Sigmoid colon (tissue), 7 donors: ENCODE results near the gene CLBA1. TPM values are rescaled to one million over a fixed set of nuclear protein-coding genes. Genes with fewer than 3 reads are reported as not detected.
A peak's percentile ranks its signal among the peaks of the same experiment; 100 is the strongest.

Experiments used
- DNase-seq: peaks from one replicate; pipeline ENCODE4 v3.0.0-alpha.2; 2019
- H3K27ac ChIP-seq, 4 donors: fragments of 200-600 bp; sonication (generic); one replicate each; pipeline ENCODE4 v1.5.1; 2016 to 2019; ENCODE audit warnings: mild to moderate bottlenecking in 1 of 4
- H3K27me3 ChIP-seq, 3 donors: fragments of 200-600 bp; sonication (generic); one replicate each; pipeline ENCODE4 v1.5.1; 2019; ENCODE audit warnings: mild to moderate bottlenecking in 1 of 3
- H3K36me3 ChIP-seq, 4 donors: fragments of 200-600 bp; sonication (generic); one replicate each; pipeline ENCODE4 v1.5.1; 2016 to 2019
- H3K4me1 ChIP-seq, 4 donors: fragments of 200-600 bp; sonication (generic); one replicate each; pipeline ENCODE4 v1.5.1; 2017 to 2019
- H3K4me3 ChIP-seq, 4 donors: fragments of 200-600 bp; sonication (generic); one replicate each; pipeline ENCODE4 v1.5.1; 2017 to 2019; ENCODE audit warnings: mild to moderate bottlenecking in 2 of 4, moderate library complexity in 1 of 4
- H3K9me3 ChIP-seq, 4 donors: fragments of 200-600 bp in 3 of 4; sonication (generic) in 3 of 4; one replicate each; pipeline versions ENCODE4 v1.5.1 to v1.6.1; 2013 to 2019
- EP300 ChIP-seq, 4 donors: sonication (generic); formaldehyde crosslinking; IDR thresholded peaks; one replicate each; pipeline ENCODE4 v1.6.1; 2017; ENCODE audit warnings: antibody characterized with exemption in 4 of 4
- POLR2A ChIP-seq, 2 donors: fragments of 450-650 bp; IDR thresholded peaks; one replicate each; pipeline ENCODE4 v1.6.1; 2016; ENCODE audit warnings: antibody characterized with exemption in 2 of 2, mild to moderate bottlenecking in 2 of 2, moderate library complexity in 2 of 2
- POLR2AphosphoS5 ChIP-seq, 4 donors: sonication (generic); formaldehyde crosslinking; IDR thresholded peaks; one replicate each; pipeline ENCODE4 v1.6.1; 2017; ENCODE audit warnings: antibody characterized with exemption in 4 of 4
- WGBS, 2 donors: extraction: QIAGEN DNeasy Blood & Tissue Kit; methylation state at CpG; one replicate each; pipeline ENCODE4 v1.1.7; 2013; 5-methylcytosine and 5-hydroxymethylcytosine counted together
- intact Hi-C: fragments of 100-400 bp; cut with DNase I; formaldehyde crosslinking; loops from one replicate; pipeline ENCODE4 v1.15.1; 2023
- polyA plus RNA-seq, 3 donors: library from polyadenylated mRNA; stranded (reverse); fragments of 200-250 nt; gene quantifications; one replicate each; pipeline ENCODE4 v1.2.3, GENCODE V29; 2013
- total RNA-seq, 4 donors: library from RNA; depleted of rRNA; stranded (reverse); fragments of >200 nt; gene quantifications; one replicate each; pipeline ENCODE4 v1.1.0, GENCODE V29; 2016
- TF ChIP-seq, protein P1 (sequence below), 4 experiments: fragments of 450-650 bp in 3 of 4; fragments of 200-600 bp in 1 of 4; IDR thresholded peaks; one replicate each; pipeline ENCODE4 v1.5.1; 2016 to 2019; ENCODE audit warnings: antibody characterized with exemption in 4 of 4, mild to moderate bottlenecking in 3 of 4, moderate library complexity in 2 of 4
- donor health status: healthy with polysubstance abuse.
- donor health status: Bipolar disorder and iron deficiency.
- donor health status: healthy.

Gene CLBA1
- total and polyA plus RNA-seq, 7 donors: 2.8 to 8.4 (median 3.3) TPM

DNA sequence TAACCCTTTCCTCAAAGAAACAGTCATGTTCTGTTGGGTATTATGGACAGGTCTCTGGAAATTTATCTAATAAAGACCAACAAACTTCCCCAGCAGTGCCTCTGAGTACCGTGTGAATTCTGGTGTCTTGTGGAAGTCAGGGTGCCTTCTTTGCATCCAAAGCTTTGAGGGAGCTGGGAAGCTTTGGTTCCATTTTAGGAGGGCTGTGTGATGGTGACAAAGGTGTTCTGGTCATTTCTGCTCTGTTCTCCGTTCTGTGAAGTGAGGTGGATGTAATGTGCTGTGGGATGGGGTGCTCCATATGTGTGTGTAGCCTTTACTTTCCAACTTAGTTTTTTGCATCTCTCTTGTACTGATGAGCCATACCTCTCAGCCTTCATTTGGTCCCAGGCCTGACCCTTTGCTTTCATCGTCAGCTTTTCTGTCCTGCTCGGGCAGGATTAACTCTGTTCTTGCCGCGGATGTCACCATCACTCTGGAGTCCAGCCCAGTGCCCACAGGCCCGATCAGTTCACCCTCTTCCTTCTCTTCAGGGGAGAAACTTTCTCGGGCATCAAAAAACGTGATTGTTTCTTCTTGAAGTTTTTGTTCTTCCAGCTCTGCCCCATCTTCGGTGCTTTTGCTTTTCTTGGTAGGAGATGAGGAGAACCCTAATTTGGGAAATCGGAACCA is 47.8 kb upstream of the CLBA1 start:
- Histone ChIP-seq H3K4me1 (peaks cover 0 to 11% (median 10%) of the 10 kb centered on the region in 4 donors), H3K27me3 (no peaks in the 10 kb centered on the region), H3K4me3 (no peak overlapping the region), H3K27ac (no peak overlapping the region), H3K36me3 (peaks cover 0 to 44% (median 20%) of the 10 kb centered on the region in 4 donors), H3K9me3 (no peaks in the 10 kb centered on the region)
- 70 to 84% methylated on average over 11 of the region's 11 CpGs for WGBS, 2 donors
- TF ChIP-seq POLR2AphosphoS5 (IDR thresholded peaks at IDR 0.05) (no peak), EP300 (IDR thresholded peaks at IDR 0.05) (no peak), POLR2A (IDR thresholded peaks at IDR 0.05) (no peak)
- TF ChIP-seq, protein P1, sequence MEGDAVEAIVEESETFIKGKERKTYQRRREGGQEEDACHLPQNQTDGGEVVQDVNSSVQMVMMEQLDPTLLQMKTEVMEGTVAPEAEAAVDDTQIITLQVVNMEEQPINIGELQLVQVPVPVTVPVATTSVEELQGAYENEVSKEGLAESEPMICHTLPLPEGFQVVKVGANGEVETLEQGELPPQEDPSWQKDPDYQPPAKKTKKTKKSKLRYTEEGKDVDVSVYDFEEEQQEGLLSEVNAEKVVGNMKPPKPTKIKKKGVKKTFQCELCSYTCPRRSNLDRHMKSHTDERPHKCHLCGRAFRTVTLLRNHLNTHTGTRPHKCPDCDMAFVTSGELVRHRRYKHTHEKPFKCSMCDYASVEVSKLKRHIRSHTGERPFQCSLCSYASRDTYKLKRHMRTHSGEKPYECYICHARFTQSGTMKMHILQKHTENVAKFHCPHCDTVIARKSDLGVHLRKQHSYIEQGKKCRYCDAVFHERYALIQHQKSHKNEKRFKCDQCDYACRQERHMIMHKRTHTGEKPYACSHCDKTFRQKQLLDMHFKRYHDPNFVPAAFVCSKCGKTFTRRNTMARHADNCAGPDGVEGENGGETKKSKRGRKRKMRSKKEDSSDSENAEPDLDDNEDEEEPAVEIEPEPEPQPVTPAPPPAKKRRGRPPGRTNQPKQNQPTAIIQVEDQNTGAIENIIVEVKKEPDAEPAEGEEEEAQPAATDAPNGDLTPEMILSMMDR (IDR thresholded peaks at IDR 0.05): no peak
- DNase-seq: no peak
- intact Hi-C loops: no loop called here

DNA sequence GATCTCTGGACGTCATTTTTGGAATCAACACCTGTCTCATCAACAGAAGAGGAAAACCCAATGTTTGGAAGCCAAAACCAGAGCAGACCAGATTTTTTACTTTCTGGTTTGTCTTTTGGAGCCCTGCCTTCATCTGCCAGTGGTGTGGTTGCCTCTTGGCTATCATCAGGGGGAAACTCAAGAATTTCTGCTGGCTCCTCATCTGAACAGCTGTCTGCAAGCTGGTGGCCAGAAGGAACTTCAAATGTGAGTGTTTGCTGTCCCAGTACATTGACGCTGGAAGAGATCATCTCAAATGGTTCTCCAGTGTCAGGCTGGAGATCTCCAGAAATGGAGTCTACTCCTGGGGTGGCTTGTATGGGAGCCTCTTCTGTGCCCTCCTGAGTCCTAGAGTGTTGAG is 47.2 kb upstream of the CLBA1 start:
- Histone ChIP-seq H3K9me3 (no peaks in the 10 kb centered on the region), H3K27me3 (no peaks in the 10 kb centered on the region), H3K27ac (no peak overlapping the region), H3K4me3 (no peak overlapping the region), H3K4me1 (peaks cover 0 to 8% (median 6%) of the 10 kb centered on the region in 4 donors), H3K36me3 (peaks cover 0 to 50% (median 22%) of the 10 kb centered on the region in 4 donors)
- intact Hi-C loops: no loop called here
- no peak for TF ChIP-seq EP300 (IDR thresholded peaks at IDR 0.05)
- TF ChIP-seq, protein P1 (IDR thresholded peaks at IDR 0.05): no peak
- no peak for TF ChIP-seq POLR2A (IDR thresholded peaks at IDR 0.05)
- no peak for TF ChIP-seq POLR2AphosphoS5 (IDR thresholded peaks at IDR 0.05)
- WGBS, 2 donors: 56 to 78% methylated on average over 2 of the region's 2 CpGs
- DNase-seq: no peak

DNA sequence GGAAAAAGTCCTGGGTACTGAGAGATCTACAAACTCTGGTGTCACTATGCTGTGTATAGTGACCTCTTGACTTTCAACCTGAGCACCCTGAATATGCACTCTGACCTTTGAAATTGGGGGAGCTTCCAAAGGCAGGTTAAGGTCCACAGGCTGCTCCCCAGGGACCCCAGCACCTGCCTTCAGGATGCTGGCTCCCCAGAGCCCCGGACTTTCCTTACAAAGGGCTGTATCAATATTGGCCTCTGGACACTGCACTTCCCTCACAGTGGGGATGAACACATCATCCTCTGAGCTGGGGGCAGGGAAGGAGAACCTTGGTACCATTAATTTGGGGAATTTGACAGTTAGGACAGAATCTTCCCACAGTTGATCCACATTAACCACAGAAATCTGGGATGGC is 46.6 kb upstream of the CLBA1 start:
- Histone ChIP-seq H3K4me1 (peaks cover 0 to 5% (median 5%) of the 10 kb centered on the region in 4 donors), H3K27me3 (no peaks in the 10 kb centered on the region), H3K36me3 (peaks cover 0 to 55% (median 22%) of the 10 kb centered on the region in 4 donors), H3K27ac (no peak overlapping the region), H3K4me3 (no peak overlapping the region), H3K9me3 (no peaks in the 10 kb centered on the region)
- intact Hi-C loops: no loop called here
- no peak for DNase-seq
- 76 to 91% methylated on average over 1 of the region's 1 CpG for WGBS, 2 donors
- TF ChIP-seq POLR2AphosphoS5 (IDR thresholded peaks at IDR 0.05): no peak
- no peak for TF ChIP-seq EP300 (IDR thresholded peaks at IDR 0.05)

DNA sequence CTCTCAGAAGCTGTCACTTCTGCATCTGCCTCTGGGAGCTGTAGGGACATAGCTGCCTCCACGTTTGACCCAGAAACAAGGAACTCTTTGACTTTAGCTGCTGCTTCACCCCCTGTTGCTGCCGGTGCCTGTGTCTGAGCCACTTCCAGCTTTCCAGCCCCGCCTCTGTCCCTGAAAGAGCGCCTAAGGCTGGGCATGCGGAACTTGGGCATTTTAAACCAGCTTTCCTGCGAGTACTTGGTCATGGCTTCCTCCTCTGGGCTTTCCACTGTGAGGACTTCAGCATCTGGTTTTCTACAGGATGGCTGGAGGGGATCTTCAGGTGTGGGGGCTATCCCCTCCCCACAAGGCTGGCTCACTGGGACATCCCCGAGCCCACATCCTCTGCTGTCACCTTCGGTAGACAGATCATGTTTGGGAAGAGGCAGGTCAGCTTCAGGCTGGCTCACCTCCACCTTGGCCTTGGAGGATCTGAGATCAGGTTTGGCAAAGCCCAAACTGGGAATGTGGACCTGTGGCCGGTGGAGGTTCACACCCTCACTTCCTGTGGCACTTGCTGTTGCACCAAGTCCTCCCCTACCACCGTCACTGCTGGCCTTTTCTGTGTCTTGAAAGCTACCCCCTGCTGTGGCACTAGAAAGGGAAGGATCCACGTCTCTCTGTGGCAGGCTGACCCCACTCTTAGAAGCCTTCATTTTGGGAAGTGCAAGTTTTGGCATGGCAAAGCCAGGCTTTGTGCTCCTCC is 45.8 kb upstream of the CLBA1 start:
- no peak for TF ChIP-seq POLR2AphosphoS5 (IDR thresholded peaks at IDR 0.05)
- no peak for TF ChIP-seq EP300 (IDR thresholded peaks at IDR 0.05)
- TF ChIP-seq, protein P1 (IDR thresholded peaks at IDR 0.05): no peak
- TF ChIP-seq POLR2A (IDR thresholded peaks at IDR 0.05): no peak
- peak; percentile 35 for DNase-seq
- H3K36me3 ChIP-seq: peaks cover 0 to 64% (median 22%) of the 10 kb centered on the region in 4 donors
- WGBS, 2 donors: 29 to 62% methylated on average over 11 of the region's 11 CpGs
- no peaks in the 10 kb centered on the region for H3K4me1 ChIP-seq
- no peak overlapping the region for H3K27ac ChIP-seq
- no peak overlapping the region for H3K4me3 ChIP-seq
- intact Hi-C loops: no loop called here
- no peaks in the 10 kb centered on the region for H3K27me3 ChIP-seq
- H3K9me3 ChIP-seq: no peaks in the 10 kb centered on the region

DNA sequence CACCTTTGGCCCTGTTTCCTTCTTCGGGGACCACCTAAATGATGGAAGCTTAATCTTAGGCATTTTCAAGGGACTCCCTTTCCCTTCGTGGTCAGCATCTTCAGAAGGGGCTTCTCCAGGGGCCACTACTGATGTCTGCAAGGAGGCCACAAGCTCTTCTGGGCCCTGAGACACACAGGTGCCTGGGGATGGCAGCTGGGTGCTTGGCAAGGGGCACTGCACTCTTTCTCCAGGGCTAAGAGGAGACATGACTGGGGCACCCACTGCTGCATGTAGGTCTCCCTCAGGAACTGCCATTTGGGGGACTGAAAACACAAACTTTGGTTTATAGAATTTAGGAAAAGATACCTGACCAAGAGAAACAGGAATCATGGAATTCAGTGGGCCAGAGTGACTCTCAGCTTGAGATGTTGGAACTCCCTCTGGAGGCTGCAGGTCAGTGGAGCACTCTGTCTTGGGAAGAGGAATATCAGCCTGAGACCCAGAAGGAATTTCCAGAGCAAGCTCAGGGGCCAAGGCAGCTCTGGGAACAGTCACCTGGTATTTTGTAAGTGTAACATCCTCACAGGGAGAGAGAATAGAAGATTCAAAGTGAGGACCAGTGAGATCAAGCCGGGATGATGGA is 45.0 kb upstream of the CLBA1 start:
- H3K27ac ChIP-seq: no peak overlapping the region
- WGBS, 2 donors: 72 to 87% methylated on average over 3 of the region's 3 CpGs
- intact Hi-C loops: no loop called here
- H3K36me3 ChIP-seq: peaks cover 0 to 72% (median 22%) of the 10 kb centered on the region in 4 donors
- H3K4me3 ChIP-seq: no peak overlapping the region
- peak; percentile 32 for DNase-seq
- H3K27me3 ChIP-seq: no peaks in the 10 kb centered on the region
- H3K4me1 ChIP-seq: no peaks in the 10 kb centered on the region
- no peak for TF ChIP-seq POLR2AphosphoS5 (IDR thresholded peaks at IDR 0.05)
- TF ChIP-seq POLR2A (IDR thresholded peaks at IDR 0.05): no peak
- no peak for TF ChIP-seq EP300 (IDR thresholded peaks at IDR 0.05)
- TF ChIP-seq, protein P1 (IDR thresholded peaks at IDR 0.05): no peak
- no peaks in the 10 kb centered on the region for H3K9me3 ChIP-seq
